GM08714 (cell line): ENCODE results near the gene POLR2J3.
"Not testable (repeated sequence)": the region's sequence is repeated elsewhere in the genome, so short reads cannot be mapped to it uniquely, and the experiment has no call there.

Experiments used
- H3K4me3 ChIP-seq: fragments of 200-500 bp; sonication (Bioruptor generic); 2 replicates; pipeline ENCODE4 v1.5.1; 2014; ENCODE audit warnings: mild to moderate bottlenecking, low read length, inconsistent platforms

Gene POLR2J3

GRCh38 chr7:102583495-102583894 is 11.1 kb upstream of the POLR2J3 start:
- H3K4me3 ChIP-seq: not testable (repeated sequence)

GRCh38 chr7:102581722-102582121 is 9.3 kb upstream of the POLR2J3 start:
- H3K4me3 ChIP-seq: not testable (repeated sequence)

GRCh38 chr7:102578486-102578885 is 6.1 kb upstream of the POLR2J3 start:
- H3K4me3 ChIP-seq: not testable (repeated sequence)

- not testable (repeated sequence) for H3K4me3 ChIP-seq
These were observed 5.2 kb upstream of the POLR2J3 start for GRCh38 chr7:102577315-102578240.

GRCh38 chr7:102576363-102576762 is 4.0 kb upstream of the POLR2J3 start:
- not testable (repeated sequence) for H3K4me3 ChIP-seq

GRCh38 chr7:102574607-102575006 is 2.2 kb upstream of the POLR2J3 start:
- H3K4me3 ChIP-seq: not testable (repeated sequence)

- H3K4me3 ChIP-seq: not testable (repeated sequence)
These were observed 3.8 kb downstream of the POLR2J3 start for GRCh38 chr7:102568620-102569019.

GRCh38 chr7:102550808-102551422 is 21.5 kb downstream of the POLR2J3 start, which contains the start of gene SPDYE2:
TSS of gene SPDYE2 (plus strand) at chr7:102551226. CDS start at chr7:102553256, 2,030 bp downstream.
- H3K4me3 ChIP-seq: not testable (repeated sequence)

- H3K4me3 ChIP-seq: not testable (repeated sequence)
These were observed 26.0 kb downstream of the POLR2J3 start for GRCh38 chr7:102546353-102546752.

- H3K4me3 ChIP-seq: not testable (repeated sequence)
These were observed 27.1 kb downstream of the POLR2J3 start for GRCh38 chr7:102545288-102545687.

GRCh38 chr7:102544372-102544771 is 28.0 kb downstream of the POLR2J3 start:
- not testable (repeated sequence) for H3K4me3 ChIP-seq

GRCh38 chr7:102543596-102543995 is 28.8 kb downstream of the POLR2J3 start, which contains the start of gene UPK3BL2:
TSS of gene UPK3BL2 (minus strand) at chr7:102543696. CDS start at chr7:102543636, 60 bp downstream.
- not testable (repeated sequence) for H3K4me3 ChIP-seq

GRCh38 chr7:102542771-102543170 is 29.6 kb downstream of the POLR2J3 start:
- not testable (repeated sequence) for H3K4me3 ChIP-seq

GRCh38 chr7:102542083-102542482 is 30.3 kb downstream of the POLR2J3 start:
- H3K4me3 ChIP-seq: not testable (repeated sequence)

- H3K4me3 ChIP-seq: not testable (repeated sequence)
These were observed 31.8 kb downstream of the POLR2J3 start for GRCh38 chr7:102540604-102541003.

- not testable (repeated sequence) for H3K4me3 ChIP-seq
These were observed 37.2 kb downstream of the POLR2J3 start for GRCh38 chr7:102535062-102535615.

GRCh38 chr7:102532127-102532526 is 40.3 kb downstream of the POLR2J3 start:
- H3K4me3 ChIP-seq: not testable (repeated sequence)

GRCh38 chr7:102531583-102531982 is 40.8 kb downstream of the POLR2J3 start:
- not testable (repeated sequence) for H3K4me3 ChIP-seq

GRCh38 chr7:102527822-102528793 is 44.3 kb downstream of the POLR2J3 start:
- not testable (repeated sequence) for H3K4me3 ChIP-seq

- not testable (repeated sequence) for H3K4me3 ChIP-seq
These were observed 45.2 kb downstream of the POLR2J3 start for GRCh38 chr7:102527182-102527581.

GRCh38 chr7:102524803-102525202 is 47.6 kb downstream of the POLR2J3 start:
- H3K4me3 ChIP-seq: not testable (repeated sequence)
